ENCODE results near the gene ERC2.

DNA sequence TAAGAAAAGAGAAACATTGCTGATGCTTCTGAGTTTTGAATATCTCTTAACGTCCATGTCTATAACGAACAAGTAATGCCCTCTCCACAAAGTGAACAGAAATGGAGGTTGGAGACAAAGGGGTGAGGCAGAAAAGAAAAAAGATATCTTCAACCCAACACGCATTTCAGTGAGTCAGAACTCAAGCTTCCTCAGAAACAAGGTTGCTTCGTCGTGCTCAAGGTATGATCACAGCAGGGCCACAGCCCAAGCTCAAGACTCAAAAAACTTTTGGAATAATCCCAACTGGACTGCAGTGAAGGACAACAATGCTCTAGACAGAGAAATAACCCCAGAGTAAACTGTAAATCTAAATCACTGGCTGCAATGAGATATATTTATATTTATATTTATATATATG lies 1000.0 kb downstream of the ERC2 start:
- TF ChIP-seq, protein P1, sequence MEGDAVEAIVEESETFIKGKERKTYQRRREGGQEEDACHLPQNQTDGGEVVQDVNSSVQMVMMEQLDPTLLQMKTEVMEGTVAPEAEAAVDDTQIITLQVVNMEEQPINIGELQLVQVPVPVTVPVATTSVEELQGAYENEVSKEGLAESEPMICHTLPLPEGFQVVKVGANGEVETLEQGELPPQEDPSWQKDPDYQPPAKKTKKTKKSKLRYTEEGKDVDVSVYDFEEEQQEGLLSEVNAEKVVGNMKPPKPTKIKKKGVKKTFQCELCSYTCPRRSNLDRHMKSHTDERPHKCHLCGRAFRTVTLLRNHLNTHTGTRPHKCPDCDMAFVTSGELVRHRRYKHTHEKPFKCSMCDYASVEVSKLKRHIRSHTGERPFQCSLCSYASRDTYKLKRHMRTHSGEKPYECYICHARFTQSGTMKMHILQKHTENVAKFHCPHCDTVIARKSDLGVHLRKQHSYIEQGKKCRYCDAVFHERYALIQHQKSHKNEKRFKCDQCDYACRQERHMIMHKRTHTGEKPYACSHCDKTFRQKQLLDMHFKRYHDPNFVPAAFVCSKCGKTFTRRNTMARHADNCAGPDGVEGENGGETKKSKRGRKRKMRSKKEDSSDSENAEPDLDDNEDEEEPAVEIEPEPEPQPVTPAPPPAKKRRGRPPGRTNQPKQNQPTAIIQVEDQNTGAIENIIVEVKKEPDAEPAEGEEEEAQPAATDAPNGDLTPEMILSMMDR (conservative IDR thresholded peaks at IDR 0.05; ENCODE audit: low read length) = no peak
- TF ChIP-seq EZH2phosphoT487 (IDR thresholded peaks at IDR 0.05; ENCODE audit: borderline replicate concordance, low read depth, low read length) = no peak

All from OCI-LY7 (cell line).